Glutamatergic neuron (in vitro differentiated cells): ENCODE results near the gene SYT2. TPM values are rescaled to one million over a fixed set of nuclear protein-coding genes. Genes with fewer than 3 reads are reported as not detected.

Experiments used
- DNase-seq: peaks from one replicate; pipeline ENCODE4 v3.0.0; 2022
- H3K27ac Mint-ChIP-seq: one replicate; pipeline ENCODE4 v1.8.0; 2020; ENCODE audit warnings: mild to moderate bottlenecking, mixed read lengths, inconsistent platforms; ENCODE audit not compliant: unreplicated experiment
- H3K27me3 Mint-ChIP-seq: one replicate; pipeline ENCODE4 v1.8.0; 2020; ENCODE audit warnings: mild to moderate bottlenecking, moderate library complexity, mixed read lengths, inconsistent platforms; ENCODE audit not compliant: unreplicated experiment
- H3K36me3 Mint-ChIP-seq: one replicate; pipeline ENCODE4 v1.8.0; 2020; ENCODE audit warnings: mild to moderate bottlenecking, mixed read lengths, inconsistent platforms; ENCODE audit not compliant: unreplicated experiment
- H3K4me1 Mint-ChIP-seq: one replicate; pipeline ENCODE4 v1.8.0; 2020; ENCODE audit warnings: mild to moderate bottlenecking, low read depth, mixed read lengths, inconsistent platforms; ENCODE audit not compliant: unreplicated experiment
- H3K4me3 Mint-ChIP-seq: one replicate; pipeline ENCODE4 v1.8.0; 2020; ENCODE audit warnings: mild to moderate bottlenecking, mixed read lengths, inconsistent platforms; ENCODE audit not compliant: unreplicated experiment
- H3K9me3 Mint-ChIP-seq: one replicate; pipeline ENCODE4 v1.8.0; 2020; ENCODE audit warnings: mild to moderate bottlenecking, moderate library complexity, mixed read lengths, inconsistent platforms; ENCODE audit not compliant: unreplicated experiment
- total RNA-seq: library from RNA; stranded (reverse); fragmentation: NEBNext Ultra II Directional; extraction: Animal tissue kit (Norgen Biotek cat#: 25700); gene quantifications from one replicate; pipeline ENCODE4 v1.2.1, GENCODE V29; 2021; ENCODE audit not compliant: unreplicated experiment
- TF ChIP-seq, protein P1 (sequence below): fragments of 200-600 bp; sonication (generic); IDR thresholded peaks from one replicate; pipeline ENCODE4 v1.5.0; 2021; ENCODE audit not compliant: partially characterized antibody, unreplicated experiment

Gene SYT2
- total RNA-seq, 1 donor from 2014 or later, result 2.6 TPM

DNA sequence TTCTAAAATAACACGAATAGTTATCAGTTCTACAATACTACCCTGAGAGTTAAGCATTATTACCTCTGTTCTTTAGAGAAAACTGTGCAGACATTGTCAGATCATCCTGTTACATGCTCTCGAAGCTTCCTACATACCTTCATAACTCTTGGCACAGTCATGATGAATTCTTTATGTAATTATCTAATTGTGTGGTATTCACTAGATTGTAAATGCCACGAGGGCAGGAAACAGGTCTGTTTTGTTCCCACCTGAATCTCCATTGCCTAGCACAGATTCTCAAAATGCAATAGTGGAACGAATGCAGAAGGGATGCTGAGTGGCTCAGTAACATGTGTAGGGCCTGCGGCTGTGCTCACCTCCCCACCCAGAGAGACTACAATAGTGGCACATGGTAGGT is 3.4 kb downstream of the SYT2 start:
- Mint-ChIP-seq H3K9me3 (peaks cover 5% of the 10 kb centered on the region), H3K36me3 (no peaks in the 10 kb centered on the region), H3K4me3 (no peak overlapping the region), H3K4me1 (peaks cover 12% of the 10 kb centered on the region), H3K27ac (no peak overlapping the region), H3K27me3 (peaks cover 3% of the 10 kb centered on the region)
- no peak for DNase-seq
- TF ChIP-seq, protein P1, sequence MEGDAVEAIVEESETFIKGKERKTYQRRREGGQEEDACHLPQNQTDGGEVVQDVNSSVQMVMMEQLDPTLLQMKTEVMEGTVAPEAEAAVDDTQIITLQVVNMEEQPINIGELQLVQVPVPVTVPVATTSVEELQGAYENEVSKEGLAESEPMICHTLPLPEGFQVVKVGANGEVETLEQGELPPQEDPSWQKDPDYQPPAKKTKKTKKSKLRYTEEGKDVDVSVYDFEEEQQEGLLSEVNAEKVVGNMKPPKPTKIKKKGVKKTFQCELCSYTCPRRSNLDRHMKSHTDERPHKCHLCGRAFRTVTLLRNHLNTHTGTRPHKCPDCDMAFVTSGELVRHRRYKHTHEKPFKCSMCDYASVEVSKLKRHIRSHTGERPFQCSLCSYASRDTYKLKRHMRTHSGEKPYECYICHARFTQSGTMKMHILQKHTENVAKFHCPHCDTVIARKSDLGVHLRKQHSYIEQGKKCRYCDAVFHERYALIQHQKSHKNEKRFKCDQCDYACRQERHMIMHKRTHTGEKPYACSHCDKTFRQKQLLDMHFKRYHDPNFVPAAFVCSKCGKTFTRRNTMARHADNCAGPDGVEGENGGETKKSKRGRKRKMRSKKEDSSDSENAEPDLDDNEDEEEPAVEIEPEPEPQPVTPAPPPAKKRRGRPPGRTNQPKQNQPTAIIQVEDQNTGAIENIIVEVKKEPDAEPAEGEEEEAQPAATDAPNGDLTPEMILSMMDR, result no peak

DNA sequence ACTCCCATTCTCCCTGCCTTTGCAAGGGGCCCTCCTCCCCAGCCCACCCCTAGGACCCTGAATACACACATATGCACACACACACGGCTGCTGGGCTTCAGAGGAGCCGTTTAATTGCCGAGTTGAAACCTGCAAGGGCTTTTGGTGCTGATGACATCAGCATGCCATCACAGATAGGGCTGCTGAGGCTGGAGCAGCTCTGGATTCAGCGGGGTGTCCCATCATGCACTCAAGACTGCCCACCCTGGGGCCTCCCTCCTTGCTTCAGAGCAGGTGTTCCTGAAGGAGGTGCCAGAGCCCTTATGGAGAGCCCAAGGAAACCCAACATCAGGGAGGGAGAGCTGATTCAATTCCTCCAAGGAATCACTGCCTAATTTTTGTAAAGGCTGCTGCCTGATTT is 5.7 kb downstream of the SYT2 start:
- TF ChIP-seq, protein P1, result no peak
- Mint-ChIP-seq H3K27me3 (no peaks in the 10 kb centered on the region), H3K36me3 (no peaks in the 10 kb centered on the region), H3K4me3 (no peak overlapping the region), H3K4me1 (peaks cover 6% of the 10 kb centered on the region), H3K9me3 (peaks cover 2% of the 10 kb centered on the region), H3K27ac (no peak overlapping the region)
- DNase-seq, result no peak

DNA sequence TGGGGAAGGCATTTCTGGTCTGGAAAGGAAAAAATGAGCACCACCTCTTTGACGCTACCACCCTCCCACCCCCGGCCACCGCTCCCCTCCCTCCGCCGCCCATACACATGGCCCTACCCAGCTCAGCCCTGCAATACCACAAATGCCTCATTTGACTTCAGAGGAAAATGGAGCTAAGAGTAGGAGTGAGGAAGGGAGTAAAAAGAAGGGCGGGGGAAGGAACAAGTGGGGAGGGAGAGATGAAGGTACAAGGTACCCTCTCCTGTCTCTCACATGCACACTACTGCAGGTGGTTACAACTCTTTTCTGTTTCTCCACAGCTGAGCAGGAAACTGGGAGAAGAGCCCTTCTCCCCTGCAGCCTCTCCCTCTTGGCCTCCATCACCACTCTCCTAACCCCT is 7.1 kb downstream of the SYT2 start:
- Mint-ChIP-seq H3K27ac (no peak overlapping the region), H3K4me3 (no peak overlapping the region), H3K36me3 (no peaks in the 10 kb centered on the region), H3K9me3 (peaks cover 2% of the 10 kb centered on the region), H3K4me1 (peaks cover 6% of the 10 kb centered on the region), H3K27me3 (no peaks in the 10 kb centered on the region)
- no peak for DNase-seq
- TF ChIP-seq, protein P1, result no peak

DNA sequence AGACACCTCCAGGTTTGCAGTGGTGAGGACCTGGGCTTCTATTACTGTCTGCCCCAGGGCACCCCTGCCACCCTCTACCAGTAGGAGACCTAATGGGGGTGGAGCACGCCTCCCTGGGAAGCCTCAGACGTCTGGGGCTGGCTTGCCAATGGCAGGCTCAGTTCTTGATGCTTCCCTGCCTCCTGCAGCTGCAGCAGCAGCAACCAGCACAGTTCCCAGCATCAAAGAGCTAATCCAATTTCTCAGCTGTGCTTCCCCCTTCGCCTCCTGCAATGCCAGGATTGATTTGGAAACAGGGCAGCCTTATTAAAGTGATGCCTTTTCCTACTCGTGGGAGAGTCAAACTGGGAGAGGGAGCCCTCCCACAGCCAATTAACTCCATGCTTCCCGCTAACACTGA is 8.2 kb downstream of the SYT2 start:
- peaks cover 16% of the 10 kb centered on the region for H3K4me1 Mint-ChIP-seq
- no peaks in the 10 kb centered on the region for H3K36me3 Mint-ChIP-seq
- DNase-seq, result no peak
- no peak overlapping the region for H3K4me3 Mint-ChIP-seq
- H3K27ac Mint-ChIP-seq, result no peak overlapping the region
- no peaks in the 10 kb centered on the region for H3K27me3 Mint-ChIP-seq
- TF ChIP-seq, protein P1, result no peak
- H3K9me3 Mint-ChIP-seq, result peaks cover 3% of the 10 kb centered on the region

DNA sequence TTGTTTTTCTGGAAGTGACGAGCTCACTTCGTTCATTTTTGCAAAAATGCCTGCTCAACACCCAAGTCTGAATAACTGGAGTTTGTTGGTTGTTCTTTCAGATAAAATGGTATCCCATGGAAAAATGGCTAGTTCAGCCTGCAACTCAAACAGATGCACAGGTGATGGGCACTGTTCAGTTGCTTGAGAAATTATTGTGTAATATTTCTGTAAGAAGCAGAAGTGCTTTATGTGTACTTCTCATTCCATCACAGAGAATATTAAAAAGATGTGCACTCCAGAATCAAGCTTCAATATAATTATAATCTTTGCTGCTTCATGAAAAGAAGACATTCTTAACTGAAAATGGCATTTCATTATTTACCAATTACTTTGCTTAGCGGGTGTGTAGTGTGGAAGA is 9.1 kb downstream of the SYT2 start:
- H3K36me3 Mint-ChIP-seq, result no peaks in the 10 kb centered on the region
- DNase-seq, result no peak
- peaks cover 7% of the 10 kb centered on the region for H3K9me3 Mint-ChIP-seq
- H3K27ac Mint-ChIP-seq, result no peak overlapping the region
- H3K4me1 Mint-ChIP-seq, result peaks cover 23% of the 10 kb centered on the region
- TF ChIP-seq, protein P1, result no peak
- no peak overlapping the region for H3K4me3 Mint-ChIP-seq
- peaks cover 3% of the 10 kb centered on the region for H3K27me3 Mint-ChIP-seq
